NCI-H187 treated with DMSO at 0.1 percent for 48 hours (cell line): ENCODE data around the gene RALGPS1.

Experiments used
- DNase-seq: peaks from one replicate; lab custom pipeline; 2025; lab: John Stamatoyannopoulos, UW

Gene RALGPS1

DNA sequence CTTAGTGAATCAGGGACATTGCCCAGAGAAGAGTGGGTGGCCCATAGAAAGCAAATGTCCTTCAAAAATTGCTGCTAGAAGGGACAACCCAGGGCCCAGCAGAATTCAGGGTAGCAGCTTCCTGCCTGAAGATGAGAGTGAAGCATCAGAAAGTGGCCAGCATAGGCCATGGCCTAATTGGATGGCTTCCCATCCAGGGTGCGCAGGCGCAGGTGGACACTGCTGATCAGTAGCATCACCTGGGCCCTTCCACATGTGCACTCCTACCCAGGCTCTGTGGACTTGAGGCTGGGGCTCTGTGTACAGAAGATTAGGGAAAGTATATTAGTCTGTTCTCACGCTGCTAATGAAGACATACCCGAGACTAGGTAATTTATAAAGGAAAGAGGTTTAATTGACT, 291.4 kb downstream of the RALGPS1 start:
- DNase-seq: no peak

DNA sequence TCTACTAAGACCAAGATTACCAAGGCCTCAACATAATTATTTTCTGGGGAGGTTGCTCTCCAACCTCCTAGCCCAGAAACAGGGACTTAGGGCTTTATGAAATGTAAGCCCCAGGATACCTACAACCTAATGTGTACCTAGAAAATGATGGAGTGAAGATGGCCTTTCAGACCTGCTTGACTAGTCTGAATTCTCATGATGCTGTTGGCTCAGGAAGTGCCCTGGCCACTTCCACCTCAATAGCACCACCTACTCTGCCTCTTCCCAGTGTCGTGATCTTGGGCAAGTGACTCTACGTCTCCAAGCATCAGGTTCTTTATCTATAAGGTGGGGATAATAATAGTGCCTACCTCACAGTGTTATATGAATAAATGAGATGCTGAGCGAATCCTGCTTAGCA, 292.1 kb downstream of the RALGPS1 start:
- DNase-seq: no peak

DNA sequence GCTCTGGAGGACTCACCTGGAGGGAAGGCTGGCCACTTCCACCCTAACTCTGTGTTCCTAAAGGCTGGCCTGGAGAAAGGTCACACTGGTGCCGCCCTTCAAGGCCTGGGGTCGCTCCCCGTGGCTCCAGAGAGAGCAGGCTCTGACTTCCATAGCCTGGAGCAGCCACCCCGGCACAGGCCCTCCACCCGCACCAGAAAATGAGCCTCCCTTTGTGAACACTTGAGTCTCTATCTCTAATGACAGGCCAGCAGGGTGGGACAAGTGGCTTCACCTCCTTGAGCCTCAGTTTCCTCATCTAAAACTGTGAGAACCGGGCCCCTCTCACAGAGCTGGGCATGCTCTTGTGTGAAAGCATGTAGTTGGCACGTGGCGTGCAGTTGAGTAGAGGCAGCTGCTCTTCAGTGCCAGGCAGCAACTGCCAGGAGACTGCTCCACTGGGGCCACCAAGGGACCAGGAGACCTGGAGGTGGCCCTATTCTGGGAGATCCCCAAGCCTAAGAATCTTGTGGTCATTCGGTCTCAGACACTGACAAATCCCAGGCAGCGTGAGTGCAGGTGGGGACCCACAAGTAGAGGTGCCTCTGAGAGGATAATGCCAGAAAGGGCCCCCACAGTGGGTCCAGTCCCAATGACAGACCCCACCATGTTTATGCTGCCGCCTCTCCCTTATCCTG, 293.3 kb downstream of the RALGPS1 start:
- no peak for DNase-seq

DNA sequence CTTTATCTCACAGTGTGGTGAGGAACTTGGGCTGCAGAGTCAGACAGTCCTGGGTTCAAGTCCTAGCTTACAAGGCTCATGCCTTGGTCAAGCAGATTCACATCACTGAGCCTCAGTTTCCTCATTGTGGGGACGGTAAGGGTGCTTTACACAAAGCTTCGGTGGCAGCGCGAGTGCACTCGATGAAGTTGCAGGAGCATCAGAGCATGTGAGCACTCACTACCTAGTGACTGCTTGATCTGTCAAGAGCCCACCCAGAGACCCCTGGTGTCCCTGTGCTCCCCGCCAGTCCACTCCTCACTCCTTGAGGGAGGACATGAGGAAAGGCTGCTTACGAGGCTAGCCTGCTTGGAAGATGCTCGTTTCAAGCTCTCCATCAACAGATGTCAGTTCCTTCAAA, 293.8 kb downstream of the RALGPS1 start:
- no peak for DNase-seq

DNA sequence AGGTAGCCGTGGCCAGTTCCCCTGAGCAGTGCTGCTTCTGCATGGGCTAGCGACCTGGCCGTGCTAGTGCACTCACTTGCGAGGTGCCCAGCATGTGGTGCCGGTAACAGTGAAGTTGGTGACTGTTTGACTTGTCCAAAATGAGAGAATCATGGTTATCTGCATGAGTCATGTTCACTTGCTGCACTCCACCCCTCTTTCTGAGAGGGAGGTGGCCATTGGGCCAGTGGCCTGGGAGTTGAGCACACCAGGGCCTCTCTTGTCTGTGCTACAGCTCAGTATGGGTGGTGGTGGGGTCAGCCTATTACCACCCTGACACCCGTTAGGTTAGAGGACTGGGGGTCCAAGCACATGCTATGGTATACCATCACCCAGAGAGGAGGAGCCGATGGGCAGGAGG, 294.6 kb downstream of the RALGPS1 start:
- DNase-seq: no peak

DNA sequence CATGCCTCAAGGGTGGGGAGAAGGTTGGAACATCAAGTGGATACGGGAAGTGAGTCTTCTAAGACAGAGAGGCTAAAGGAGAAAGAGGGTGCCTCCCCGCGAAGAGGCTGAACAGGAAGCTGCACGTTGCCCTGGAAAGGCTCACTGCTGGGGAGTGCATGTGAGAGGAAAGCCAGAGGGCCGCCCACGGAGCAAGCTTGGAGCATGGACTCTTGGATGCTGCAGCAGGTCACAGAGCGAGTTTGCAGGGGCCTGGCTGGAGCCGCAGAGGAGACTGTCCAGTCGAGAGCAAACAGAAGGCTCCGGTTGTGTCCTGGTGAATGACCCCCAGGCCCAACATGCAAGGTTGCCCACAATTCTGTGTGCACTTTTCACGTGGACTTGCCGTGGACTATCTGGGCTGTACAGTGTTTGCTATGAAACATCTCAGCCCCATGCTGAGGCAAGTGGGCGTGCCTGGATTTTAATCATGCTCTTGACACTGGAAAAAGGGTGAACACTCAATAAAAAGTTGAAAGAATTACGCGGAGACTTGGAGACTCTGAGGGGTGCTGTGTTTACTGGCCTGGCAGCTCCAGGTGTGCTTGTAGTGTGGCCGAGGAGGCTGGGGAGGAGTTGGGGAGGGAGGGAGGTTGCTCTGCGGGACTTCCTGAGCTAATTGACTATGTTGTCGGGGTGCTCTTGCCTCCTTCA, 295.5 kb downstream of the RALGPS1 start:
- no peak for DNase-seq

DNA sequence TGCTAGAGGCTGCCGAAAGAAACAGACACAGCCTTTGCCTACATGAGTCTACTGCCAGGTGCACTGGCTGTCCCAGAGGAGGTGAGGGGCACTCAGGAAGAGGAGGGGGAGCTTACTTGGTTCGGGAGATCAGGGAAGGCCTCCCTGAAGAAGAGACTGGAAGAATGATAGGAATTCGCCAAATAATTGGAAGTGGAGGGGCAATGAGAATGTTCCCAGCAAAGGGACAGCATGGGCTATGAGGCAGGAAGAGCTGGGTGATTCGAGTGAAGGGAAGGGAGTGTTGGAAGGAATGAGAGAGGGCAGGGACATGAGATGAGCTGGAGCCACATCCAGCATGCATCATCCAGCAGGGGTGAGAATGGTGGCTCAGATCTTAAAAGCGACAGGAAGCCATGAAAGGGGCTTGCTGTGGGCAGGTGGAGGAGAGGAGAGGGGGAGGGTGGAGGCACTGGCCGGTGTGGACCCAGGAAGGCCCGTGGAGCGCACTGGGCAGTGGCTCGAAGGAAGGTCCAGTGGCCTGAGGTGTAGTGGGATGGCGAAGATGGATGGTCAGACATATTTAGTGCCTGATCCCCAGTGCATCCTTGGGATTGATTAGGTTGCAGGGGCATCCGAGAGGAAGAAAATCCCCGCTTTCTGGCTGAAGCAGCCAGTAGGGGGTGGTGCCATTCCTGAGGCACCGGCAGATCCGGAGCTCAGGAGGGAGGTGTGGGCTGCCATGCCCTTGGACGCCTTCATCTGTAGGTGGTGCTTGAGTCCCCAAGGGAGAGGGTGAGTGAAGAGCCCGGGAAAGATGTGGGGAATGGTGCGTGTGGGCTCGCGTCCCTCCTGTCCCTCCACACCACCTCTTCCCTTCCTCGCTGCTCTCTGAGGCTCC, 296.5 kb downstream of the RALGPS1 start:
- DNase-seq: no peak

DNA sequence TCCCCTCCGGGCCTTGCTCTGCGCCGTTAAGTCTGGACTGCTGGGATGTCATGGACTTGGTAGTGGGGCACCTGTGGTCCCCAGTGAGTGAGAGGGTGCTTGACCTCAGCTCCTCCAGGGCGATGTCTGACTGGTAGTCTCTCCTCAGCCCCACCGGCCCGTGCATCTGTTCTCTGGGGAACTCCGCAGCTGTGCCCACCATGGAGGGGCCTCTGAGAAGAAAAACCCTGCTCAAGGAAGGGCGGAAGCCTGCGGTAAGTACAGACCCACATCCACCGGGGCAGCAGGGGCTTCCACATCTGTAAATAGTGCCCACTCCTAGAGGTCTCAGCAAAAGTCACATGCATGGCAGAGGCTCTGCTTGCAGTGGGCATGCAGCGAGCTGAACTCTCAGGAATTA, 297.4 kb downstream of the RALGPS1 start:
- DNase-seq: no peak

DNA sequence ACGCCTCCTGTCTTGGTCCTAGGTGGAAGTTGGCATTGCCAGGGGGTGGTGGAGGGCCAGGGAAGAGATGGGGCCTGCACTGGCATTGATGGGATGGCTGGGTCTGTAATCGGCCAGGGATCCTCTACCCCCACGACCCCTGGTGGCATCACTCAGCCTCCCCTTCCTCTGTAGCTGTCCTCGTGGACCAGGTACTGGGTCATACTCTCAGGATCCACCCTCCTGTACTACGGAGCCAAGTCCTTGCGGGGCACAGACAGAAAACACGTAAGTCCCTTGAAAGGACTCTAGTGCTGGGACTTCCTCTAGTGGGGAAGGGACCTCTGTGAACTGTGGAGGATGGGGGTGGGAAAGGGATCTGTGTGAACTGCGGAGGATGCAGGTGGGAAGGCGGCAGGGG, 297.9 kb downstream of the RALGPS1 start:
- DNase-seq: no peak

DNA sequence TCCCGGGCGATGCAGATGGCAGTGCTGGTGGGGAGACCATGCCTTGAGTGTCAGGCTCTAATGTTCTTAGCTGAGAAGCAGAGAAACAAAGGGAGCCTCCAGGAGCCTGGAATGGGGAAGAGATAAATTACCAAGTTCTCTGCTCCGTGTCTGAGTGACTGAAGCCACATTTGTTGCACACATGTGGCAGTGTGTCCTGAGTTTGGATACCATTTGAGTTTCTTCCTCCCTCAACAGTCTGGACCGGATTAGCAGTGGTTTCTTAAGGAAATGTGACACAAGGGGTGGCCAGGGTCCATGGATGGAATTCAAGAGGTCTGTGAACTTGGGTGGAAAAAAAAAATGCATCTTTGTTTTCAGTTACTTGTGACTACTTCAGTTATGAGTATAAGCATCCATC, 299.3 kb downstream of the RALGPS1 start:
- no peak for DNase-seq

DNA sequence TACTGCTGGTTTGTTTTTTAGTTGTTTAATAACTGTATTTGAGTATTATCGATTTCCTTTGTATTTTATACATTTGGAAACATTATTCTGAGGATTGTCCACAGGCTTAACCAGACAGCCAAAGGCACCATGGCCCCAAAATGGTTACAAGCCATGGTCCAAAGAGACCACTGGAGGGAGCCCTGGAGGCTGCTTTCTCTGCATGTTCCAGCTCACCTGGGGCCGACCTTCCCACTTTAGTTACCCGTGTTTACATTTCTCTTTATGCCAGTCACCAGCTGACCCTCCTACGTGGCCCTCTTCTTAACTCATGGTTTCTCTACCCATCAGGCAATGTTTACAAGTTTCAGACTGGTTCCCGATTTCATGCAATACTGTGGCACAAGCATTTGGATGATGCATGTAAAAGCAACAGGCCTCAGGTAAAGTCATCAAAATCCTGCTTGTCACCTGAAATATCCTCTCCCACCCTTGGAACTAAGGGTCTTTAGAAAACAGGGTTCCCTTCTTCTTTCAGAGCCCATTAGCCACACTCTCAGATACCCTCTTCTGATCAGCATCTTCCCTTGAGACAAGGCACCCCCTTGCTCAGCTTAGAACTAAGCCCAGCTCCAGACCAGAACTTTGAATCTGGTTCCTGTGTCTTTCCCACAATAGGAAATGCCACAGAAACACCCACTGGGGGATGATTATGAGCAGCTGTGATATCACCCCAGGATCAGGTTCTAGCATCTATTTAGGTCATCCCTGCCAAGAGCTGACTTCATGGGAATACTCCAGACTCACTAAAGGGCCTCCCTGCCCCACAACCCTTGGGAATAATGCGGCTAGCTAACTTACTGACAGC, 300.1 kb downstream of the RALGPS1 start:
- DNase-seq: no peak

DNA sequence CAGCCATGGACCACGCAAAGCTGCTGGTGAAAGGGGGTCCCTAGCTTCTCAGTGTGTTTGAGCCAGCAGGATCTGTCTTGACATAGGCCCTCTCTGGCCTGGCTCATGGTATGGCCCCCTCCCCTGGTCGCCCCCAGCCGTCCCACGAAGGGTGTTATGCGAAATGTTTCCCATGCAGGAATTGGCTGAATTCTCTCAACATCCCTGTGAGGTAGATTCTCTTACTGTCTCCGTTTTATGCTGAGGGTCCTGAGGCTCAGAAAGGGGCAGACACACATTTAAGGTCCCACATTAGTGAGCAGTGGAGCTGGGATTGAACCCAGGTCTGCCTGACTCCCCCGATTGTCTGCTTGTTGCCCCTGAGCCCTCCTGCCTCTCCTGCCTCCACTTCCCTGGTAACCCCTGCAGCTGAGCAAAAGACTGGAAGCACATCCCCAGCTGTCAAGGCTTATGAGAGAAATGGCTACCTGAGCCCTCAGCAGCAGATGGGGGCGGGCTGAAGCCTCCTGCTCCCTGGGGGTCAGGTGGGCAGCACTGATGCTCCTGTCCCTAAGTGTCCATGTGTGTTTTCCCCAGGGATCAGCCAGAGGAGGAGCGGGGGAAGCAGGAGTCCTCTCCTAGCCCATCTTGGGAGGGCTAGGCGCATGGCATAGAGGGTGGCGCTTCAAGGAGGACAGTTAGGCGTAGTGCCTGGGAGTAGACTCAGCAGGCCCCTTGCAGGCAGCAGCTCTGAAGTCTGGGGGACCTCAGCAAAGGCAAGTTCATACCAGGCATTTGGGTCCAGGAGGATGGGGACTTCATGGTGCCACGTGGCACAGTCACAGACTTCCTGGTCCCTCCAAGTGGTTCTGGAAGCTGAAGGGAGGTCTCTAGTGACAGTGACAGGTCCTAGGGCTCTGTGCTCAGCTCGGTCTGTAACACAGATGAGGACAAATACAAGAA, 301.0 kb downstream of the RALGPS1 start:
- DNase-seq: no peak

DNA sequence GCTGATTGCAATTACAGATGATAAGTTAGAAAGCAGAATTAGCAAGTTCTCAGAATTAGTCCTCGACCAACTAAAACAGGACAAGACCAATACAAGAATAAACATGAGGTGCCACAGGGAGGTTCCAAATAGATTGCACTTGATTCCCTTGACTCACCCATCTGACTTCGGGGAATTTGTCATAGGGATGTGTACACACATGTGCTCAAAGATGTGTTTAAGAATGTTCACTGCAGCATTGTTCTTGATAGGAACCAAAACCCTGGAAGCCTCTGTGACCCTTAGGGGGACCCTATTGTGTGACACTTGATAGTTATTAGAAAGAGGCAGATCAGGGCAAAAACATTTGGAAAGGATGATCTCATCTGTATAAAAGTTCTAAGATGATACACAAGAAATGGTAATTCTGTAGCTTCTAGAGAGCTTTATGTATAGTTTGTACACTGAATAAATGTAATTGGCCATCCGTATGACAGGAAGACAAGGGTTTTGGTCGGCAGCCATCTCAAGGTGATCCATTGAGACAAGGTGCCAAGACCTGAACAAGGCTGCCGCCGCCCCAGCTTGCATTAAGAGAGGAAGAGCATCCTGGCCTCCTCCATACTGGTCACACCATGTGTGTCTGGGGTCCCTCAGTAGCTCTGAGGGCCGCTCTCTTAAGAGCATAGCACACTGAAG, 301.8 kb downstream of the RALGPS1 start:
- DNase-seq: no peak

DNA sequence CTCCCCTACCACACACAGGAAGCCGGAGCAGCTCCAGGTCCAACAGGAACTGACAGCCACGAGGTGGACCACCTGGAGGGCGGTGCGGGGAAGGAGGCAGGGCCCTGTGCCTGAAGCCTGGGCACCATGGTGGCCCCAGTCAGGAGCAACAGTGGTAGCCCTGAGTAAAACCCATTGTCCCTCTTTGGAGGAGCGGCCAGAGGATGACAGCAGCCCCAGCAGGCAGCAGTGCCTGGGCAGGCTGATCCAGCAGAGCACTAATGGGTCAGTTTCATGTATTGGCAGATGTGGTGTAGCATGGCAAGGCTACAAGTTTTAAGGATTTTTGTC, 302.3 kb downstream of the RALGPS1 start:
- no peak for DNase-seq

DNA sequence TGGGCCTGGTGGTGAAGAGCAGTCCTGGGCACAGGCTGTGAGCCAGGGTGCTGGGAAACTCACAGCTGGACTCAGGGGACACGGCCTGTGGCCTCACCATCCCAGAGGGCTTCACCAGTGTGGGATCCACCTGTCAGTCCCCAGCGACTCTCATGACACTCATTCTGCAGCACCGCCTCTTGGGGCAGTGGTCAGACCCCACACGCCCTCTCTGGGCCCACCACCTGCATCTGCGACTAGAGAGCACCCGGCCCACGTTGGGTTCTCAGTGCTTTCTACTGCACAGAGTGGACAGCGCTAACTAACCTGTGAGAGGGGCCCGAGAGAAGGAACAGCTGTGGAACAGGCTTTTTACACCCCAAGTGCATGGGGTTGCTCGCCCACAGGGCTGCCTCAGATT, 304.2 kb downstream of the RALGPS1 start:
- no peak for DNase-seq

DNA sequence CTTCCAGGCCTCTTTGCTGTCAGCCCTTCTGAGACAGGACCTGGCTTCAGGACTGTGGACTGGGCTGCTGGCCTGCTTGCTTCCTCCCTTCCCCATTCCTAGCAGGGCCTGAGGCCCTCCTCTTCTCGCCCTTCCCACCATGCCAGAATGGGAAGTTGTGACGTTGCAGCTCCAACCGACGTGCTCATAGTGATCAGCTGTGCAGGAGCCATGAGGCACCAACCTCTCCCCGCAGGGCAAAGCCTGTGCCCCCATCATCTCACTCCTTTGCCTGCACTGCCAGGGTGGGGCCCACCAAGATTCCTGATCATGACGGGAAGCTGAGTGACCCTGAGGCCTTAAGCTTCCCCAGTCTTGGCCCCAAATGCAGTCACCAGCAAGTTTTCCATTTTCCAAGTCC, 304.9 kb downstream of the RALGPS1 start:
- DNase-seq: no peak

DNA sequence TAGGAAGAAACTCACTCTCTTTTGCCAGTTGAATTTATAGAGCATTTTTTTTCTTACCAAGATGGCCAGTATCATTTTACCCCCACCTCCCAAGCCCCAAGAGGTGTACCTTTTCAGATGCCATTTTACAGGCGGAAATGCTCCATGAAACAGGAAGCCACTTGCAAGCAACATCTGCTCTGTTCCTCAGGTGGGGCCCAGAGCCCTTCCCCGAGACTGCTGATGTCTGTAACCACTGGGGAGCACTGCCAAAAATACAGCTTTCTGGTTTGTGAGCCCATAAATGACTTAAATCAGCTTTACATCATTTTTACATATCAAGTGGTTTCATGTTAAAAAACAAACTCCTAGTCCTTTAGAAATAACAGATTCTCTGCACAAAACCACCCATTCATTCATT, 307.1 kb downstream of the RALGPS1 start:
- DNase-seq: no peak

DNA sequence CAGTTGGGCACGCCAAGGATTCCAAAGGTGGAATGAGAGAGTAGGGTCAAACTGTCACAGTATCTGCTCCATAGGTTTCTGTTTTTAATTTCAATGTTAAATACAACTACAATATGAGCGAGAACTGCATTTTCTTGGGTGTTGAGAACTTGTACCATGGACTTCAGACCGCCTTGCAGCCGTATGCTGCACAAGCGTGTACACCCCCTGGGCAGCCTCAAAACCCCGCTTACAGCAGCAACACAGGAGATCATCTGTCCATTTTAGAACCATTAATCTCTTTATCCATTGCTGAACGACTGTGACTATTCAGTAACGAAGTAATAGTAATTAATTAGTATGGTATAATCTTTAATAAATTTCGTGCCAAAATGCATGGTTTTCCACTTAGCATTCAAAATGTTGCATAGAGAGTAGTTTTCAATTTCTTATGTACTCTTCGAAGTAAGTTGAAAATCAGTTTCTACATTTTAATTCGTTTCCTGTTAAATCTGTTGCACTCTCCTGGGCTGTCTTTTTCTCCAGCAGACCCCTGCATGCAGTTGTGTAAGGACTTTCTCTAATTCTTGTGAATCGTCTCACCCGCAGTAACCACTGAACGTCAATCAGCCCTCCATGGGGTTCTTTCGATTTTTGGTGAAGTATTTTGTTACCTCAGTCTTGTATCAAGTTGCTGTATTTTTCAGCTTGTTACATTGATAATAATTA, 308.0 kb downstream of the RALGPS1 start:
- no peak for DNase-seq

DNA sequence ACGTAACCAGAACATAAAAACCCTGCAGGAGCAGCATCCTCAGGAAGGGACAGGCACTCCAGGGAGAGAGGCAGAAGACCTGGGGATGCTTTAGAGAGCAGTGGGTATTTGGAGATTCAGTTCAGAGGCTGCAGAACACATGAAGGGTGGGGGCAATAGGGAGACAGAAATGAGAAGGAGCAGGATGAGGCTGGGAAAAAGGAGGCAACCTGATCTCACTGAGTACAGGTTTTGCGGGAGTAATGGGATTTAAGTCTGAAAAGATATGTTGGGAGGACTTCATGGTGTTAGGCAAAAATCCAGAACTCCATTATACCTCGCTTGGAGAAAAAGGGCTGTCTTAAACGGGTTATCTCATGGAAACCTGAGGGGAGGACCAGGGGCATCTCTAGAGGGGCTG, 308.7 kb downstream of the RALGPS1 start:
- DNase-seq: no peak

DNA sequence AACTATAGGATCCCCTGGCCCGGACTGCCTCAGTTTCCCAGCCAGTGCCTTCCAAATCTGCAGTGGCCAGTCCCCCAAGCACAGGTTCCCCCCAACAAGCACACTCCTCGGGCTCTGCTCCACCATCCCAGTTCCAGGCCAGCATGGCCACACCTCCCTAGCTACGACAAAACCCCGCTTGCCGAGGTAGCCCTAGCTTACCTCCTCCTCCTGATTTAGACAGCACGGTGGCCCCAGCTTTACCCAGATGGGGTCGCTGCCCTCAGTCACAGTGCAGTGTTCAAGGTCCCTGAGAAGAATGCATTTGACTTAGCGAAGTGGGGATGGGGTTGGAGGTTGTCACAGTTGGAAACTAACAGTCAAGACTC, 309.2 kb downstream of the RALGPS1 start:
- no peak for DNase-seq
